Measurements from ENCODE around the gene PLK3. TPM values are rescaled to one million over a fixed set of nuclear protein-coding genes. Genes with fewer than 3 reads are reported as not detected.

The PLK3 gene
- total and polyA plus RNA-seq, 10 of the 15 experiments (the other 5 are each of a cell fraction or from before 2014, with no cell fraction given): 1.5 to 23.2 (median 12.1) TPM

GRCh38 chr1:44786138-44786840 is 13.9 kb upstream of the PLK3 start (continued):
- TF ChIP-seq CHD2 (IDR thresholded peaks at IDR 0.05; ENCODE audit: borderline replicate concordance, low read depth, low read length) (peak; percentile 9; the same call in 1 of the 2 replicates), NFXL1 (IDR thresholded peaks at IDR 0.05; ENCODE audit: borderline replicate concordance) (no peak), MAX (IDR thresholded peaks at IDR 0.05; ENCODE audit: low read depth, low read length) (peak; percentile 92), BRCA1 (IDR thresholded peaks at IDR 0.05; ENCODE audit: low read depth, low read length) (no peak), CUX1 (IDR thresholded peaks at IDR 0.05; ENCODE audit: insufficient replicate concordance, low read depth, low read length) (no peak), STAT3 (IDR thresholded peaks at IDR 0.05; ENCODE audit: low read depth, low read length) (no peak), CREM (IDR thresholded peaks at IDR 0.05; ENCODE audit: low read depth) (0 out of 2 replicates have a peak, but pooled peaks have one; percentile 31), BCLAF1 (IDR thresholded peaks at IDR 0.05) (no peak), IRF5 (IDR thresholded peaks at IDR 0.05; ENCODE audit: borderline replicate concordance) (no peak), IRF3 (IDR thresholded peaks at IDR 0.05) (no peak), KAT2A (conservative IDR thresholded peaks at IDR 0.05; ENCODE audit: control insufficient read depth, low read depth, low read length) (no peak), MLLT1 (IDR thresholded peaks at IDR 0.05) (no peak), EED (IDR thresholded peaks at IDR 0.05; ENCODE audit: low read depth) (peak; percentile 87), YBX1 (IDR thresholded peaks at IDR 0.05) (no peak), RFX5 (IDR thresholded peaks at IDR 0.05; ENCODE audit: low read depth, low read length) (no peak), RUNX3 (IDR thresholded peaks at IDR 0.05; ENCODE audit: low read length) (no peak), CREB1 (IDR thresholded peaks at IDR 0.05; ENCODE audit: low read depth) (no peak), LARP7 (IDR thresholded peaks at IDR 0.05) (peak; percentile 79)

Measured in GM12878 (cell line).